Karpas-422 (cell line): ENCODE measurements around the gene KRTAP5-10. TPM values are rescaled to one million over a fixed set of nuclear protein-coding genes. Genes with fewer than 3 reads are reported as not detected.
"Not testable (repeated sequence)": the region's sequence is repeated elsewhere in the genome, so short reads cannot be mapped to it uniquely, and the experiment has no call there.

Source experiments
- DNase-seq: peaks from one replicate; pipeline ENCODE4 v3.0.0-alpha.2; 2015
- H2AFZ ChIP-seq: fragments of 200-600 bp; sonication (generic); 2 replicates; pipeline ENCODE4 v1.6.1; 2014; ENCODE audit warnings: antibody characterized with exemption, low read length, mixed read lengths
- H3K27ac ChIP-seq: fragments of 200-600 bp; sonication (generic); 2 replicates; pipeline ENCODE4 v1.5.1; 2014; ENCODE audit warnings: mild to moderate bottlenecking, low read length, moderate library complexity
- H3K27me3 ChIP-seq: fragments of 200-600 bp; sonication (generic); 2 replicates; pipeline ENCODE4 v1.6.1; 2014; ENCODE audit warnings: low read length, mixed read lengths
- H3K36me3 ChIP-seq: fragments of 200-600 bp; sonication (generic); 2 replicates; pipeline ENCODE4 v1.6.1; 2014; ENCODE audit warnings: low read length, mixed read lengths; ENCODE audit not compliant: insufficient read depth
- H3K4me1 ChIP-seq: fragments of 200-600 bp; sonication (generic); 2 replicates; pipeline ENCODE4 v1.6.1; 2014; ENCODE audit warnings: mild to moderate bottlenecking, low read length, mixed read lengths
- H3K4me2 ChIP-seq: fragments of 200-600 bp; sonication (generic); 2 replicates; pipeline ENCODE4 v1.6.1; 2014; ENCODE audit warnings: low read length, low read depth, mild to moderate bottlenecking; ENCODE audit not compliant: poor library complexity, severe bottlenecking
- H3K4me3 ChIP-seq: fragments of 200-600 bp; sonication (generic); 2 replicates; pipeline ENCODE4 v1.5.1; 2014; ENCODE audit warnings: mild to moderate bottlenecking, antibody characterized with exemption, low read length, mixed read lengths
- H3K79me2 ChIP-seq: fragments of 200-600 bp; sonication (generic); 2 replicates; pipeline ENCODE4 v1.6.1; 2014; ENCODE audit warnings: mild to moderate bottlenecking, low read length, mixed read lengths
- H3K9ac ChIP-seq: fragments of 200-600 bp; sonication (generic); 2 replicates; pipeline ENCODE4 v1.6.0; 2014; ENCODE audit warnings: low read length
- H3K9me2 ChIP-seq: fragments of 200-600 bp; sonication (generic), shearing (Covaris generic); replicated peaks from 2 replicates; pipeline ENCODE4 v1.6.0; 2014; ENCODE audit warnings: mild to moderate bottlenecking, low read length, moderate library complexity; ENCODE audit not compliant: insufficient read depth
- H3K9me3 ChIP-seq: fragments of 300-700, 200-600 bp; sonication (generic); 2 replicates; pipeline ENCODE4 v1.6.1; 2014; ENCODE audit warnings: low read length, mixed read lengths
- H4K20me1 ChIP-seq: fragments of 200-600 bp; sonication (generic); 2 replicates; pipeline ENCODE4 v1.6.1; 2014; ENCODE audit warnings: mild to moderate bottlenecking, antibody characterized with exemption, low read length, low read depth; ENCODE audit not compliant: insufficient read depth
- total RNA-seq: library from RNA; depleted of rRNA; stranded (reverse); fragments of >200 nt; shearing (Covaris generic); gene quantifications from 2 replicates; pipeline ENCODE4 v1.2.3, GENCODE V29; 2014; ENCODE audit warnings: low replicate concordance

Gene KRTAP5-10
- total RNA-seq, 1 experiment from 2014 or later, result not detected

GRCh38 chr11:71539971-71540370, 25.4 kb upstream of the KRTAP5-10 start:
- H3K27ac ChIP-seq, H3K27me3 ChIP-seq, H3K4me2 ChIP-seq, H3K79me2 ChIP-seq, H3K4me3 ChIP-seq, H3K9ac ChIP-seq, H3K36me3 ChIP-seq, H4K20me1 ChIP-seq, H3K4me1 ChIP-seq, H3K9me2 ChIP-seq, DNase-seq, H2AFZ ChIP-seq, H3K9me3 ChIP-seq: not testable (repeated sequence)

- H3K27ac ChIP-seq, H3K4me3 ChIP-seq, H3K9me2 ChIP-seq, H3K9ac ChIP-seq, DNase-seq, H3K4me1 ChIP-seq, H3K9me3 ChIP-seq, H4K20me1 ChIP-seq, H3K27me3 ChIP-seq, H3K36me3 ChIP-seq, H2AFZ ChIP-seq, H3K79me2 ChIP-seq, H3K4me2 ChIP-seq: not testable (repeated sequence)
These were observed 24.6 kb upstream of the KRTAP5-10 start for GRCh38 chr11:71540521-71541304.

- no peak overlapping the region for H3K27ac ChIP-seq
- no peak overlapping the region for H3K4me3 ChIP-seq
- H3K4me1 ChIP-seq, result no peaks in the 10 kb centered on the region
- no peaks in the 10 kb centered on the region for H3K9me2 ChIP-seq
- no peak overlapping the region for H3K4me2 ChIP-seq
- DNase-seq, result no peak
- no peak overlapping the region for H3K9ac ChIP-seq
- no peaks in the 10 kb centered on the region for H4K20me1 ChIP-seq
- H2AFZ ChIP-seq, result no peak overlapping the region
- H3K79me2 ChIP-seq, result no peaks in the 10 kb centered on the region
- no peaks in the 10 kb centered on the region for H3K27me3 ChIP-seq
- no peaks in the 10 kb centered on the region for H3K9me3 ChIP-seq
- no peaks in the 10 kb centered on the region for H3K36me3 ChIP-seq
These were observed 23.0 kb upstream of the KRTAP5-10 start for GRCh38 chr11:71542382-71542781.

GRCh38 chr11:71542879-71543777, 22.2 kb upstream of the KRTAP5-10 start:
- Histone ChIP-seq H3K4me2 (no peak overlapping the region), H3K4me3 (no peak overlapping the region), H3K79me2 (no peaks in the 10 kb centered on the region), H4K20me1 (no peaks in the 10 kb centered on the region), H3K27me3 (no peaks in the 10 kb centered on the region), H3K9ac (no peak overlapping the region), H3K36me3 (no peaks in the 10 kb centered on the region), H3K9me2 (no peaks in the 10 kb centered on the region), H3K27ac (no peak overlapping the region), H3K4me1 (no peaks in the 10 kb centered on the region), H3K9me3 (no peaks in the 10 kb centered on the region), H2AFZ (no peak overlapping the region)
- DNase-seq, result no peak

- H3K4me2 ChIP-seq, result no peak overlapping the region
- H3K4me1 ChIP-seq, result no peaks in the 10 kb centered on the region
- no peaks in the 10 kb centered on the region for H3K27me3 ChIP-seq
- H3K4me3 ChIP-seq, result no peak overlapping the region
- no peak overlapping the region for H3K27ac ChIP-seq
- H3K36me3 ChIP-seq, result no peaks in the 10 kb centered on the region
- no peak overlapping the region for H3K9ac ChIP-seq
- no peaks in the 10 kb centered on the region for H4K20me1 ChIP-seq
- no peaks in the 10 kb centered on the region for H3K9me2 ChIP-seq
- H3K79me2 ChIP-seq, result no peaks in the 10 kb centered on the region
- no peak for DNase-seq
- no peak overlapping the region for H2AFZ ChIP-seq
- H3K9me3 ChIP-seq, result no peaks in the 10 kb centered on the region
These were observed 21.5 kb upstream of the KRTAP5-10 start for GRCh38 chr11:71543866-71544265.

- Histone ChIP-seq H3K4me2 (no peak overlapping the region), H3K9me3 (no peaks in the 10 kb centered on the region), H3K9me2 (no peaks in the 10 kb centered on the region), H3K27ac (no peak overlapping the region), H3K9ac (no peak overlapping the region), H4K20me1 (no peaks in the 10 kb centered on the region), H3K27me3 (no peaks in the 10 kb centered on the region), H3K36me3 (no peaks in the 10 kb centered on the region), H3K4me3 (no peak overlapping the region), H3K4me1 (no peaks in the 10 kb centered on the region), H3K79me2 (no peaks in the 10 kb centered on the region), H2AFZ (no peak overlapping the region)
- no peak for DNase-seq
These were observed 20.7 kb upstream of the KRTAP5-10 start for GRCh38 chr11:71544525-71545214.

GRCh38 chr11:71545405-71545966, 19.9 kb upstream of the KRTAP5-10 start:
- Histone ChIP-seq H3K27ac (no peak overlapping the region), H2AFZ (no peak overlapping the region), H3K9ac (no peak overlapping the region), H3K4me2 (no peak overlapping the region), H3K27me3 (no peaks in the 10 kb centered on the region), H3K4me3 (no peak overlapping the region), H3K79me2 (no peaks in the 10 kb centered on the region), H3K9me2 (no peaks in the 10 kb centered on the region), H3K4me1 (no peaks in the 10 kb centered on the region), H4K20me1 (no peaks in the 10 kb centered on the region), H3K9me3 (no peaks in the 10 kb centered on the region), H3K36me3 (no peaks in the 10 kb centered on the region)
- no peak for DNase-seq

- DNase-seq, result no peak
- H3K9me2 ChIP-seq, result no peaks in the 10 kb centered on the region
- no peaks in the 10 kb centered on the region for H3K36me3 ChIP-seq
- H3K4me3 ChIP-seq, result no peak within 1 kb of the TSS
- H3K4me1 ChIP-seq, result no peaks in the 10 kb centered on the region
- no peak within 1 kb of the TSS for H3K27ac ChIP-seq
- H3K79me2 ChIP-seq, result no peaks in the 10 kb centered on the region
- H3K9me3 ChIP-seq, result no peaks in the 10 kb centered on the region
- no peaks in the 10 kb centered on the region for H3K27me3 ChIP-seq
- H4K20me1 ChIP-seq, result no peaks in the 10 kb centered on the region
- H3K4me2 ChIP-seq, result no peak within 1 kb of the TSS
- no peak within 1 kb of the TSS for H2AFZ ChIP-seq
- H3K9ac ChIP-seq, result no peak within 1 kb of the TSS
These were observed 17.2 kb upstream of the KRTAP5-10 start, which contains the start of gene KRTAP5-9 for GRCh38 chr11:71548120-71548519. TSS of gene KRTAP5-9 (plus strand) at chr11:71548420. CDS start at chr11:71548658, 238 bp downstream.
